Lung (tissue), 12 donors: ENCODE results near the gene NOD1. TPM values are rescaled to one million over a fixed set of nuclear protein-coding genes. Genes with fewer than 3 reads are reported as not detected.

ENCODE experiments used
- ATAC-seq: fragments of 200-7000 bp; cut with Tn5 transposase; one replicate; pipeline ENCODE4 v1.9.1; 2020; ENCODE audit warnings: moderate number of reproducible peaks; ENCODE audit not compliant: insufficient read depth, low FRiP score
- DNase-seq, 3 donors: peaks; one replicate each; pipeline ENCODE4 v3.0.0-alpha.2; 2013 to 2017
- H3K27ac ChIP-seq, 2 donors: one replicate each; pipeline ENCODE4 v1.5.1; 2013; ENCODE audit warnings: mild to moderate bottlenecking in 2 of 2, moderate library complexity in 2 of 2, control low read depth in 1 of 2, inconsistent platforms in 1 of 2, low read depth in 1 of 2, low read length in 1 of 2
- H3K27me3 ChIP-seq, 3 donors: one replicate each; pipeline ENCODE4 v1.5.1; 2013; ENCODE audit warnings: low read length in 2 of 3; ENCODE audit not compliant: control insufficient read depth in 3 of 3, insufficient read depth in 3 of 3
- H3K36me3 ChIP-seq, 4 donors: one replicate each; pipeline ENCODE4 v1.5.1; 2013; ENCODE audit warnings: low read length in 4 of 4, mild to moderate bottlenecking in 1 of 4, moderate library complexity in 1 of 4; ENCODE audit not compliant: control insufficient read depth in 4 of 4, insufficient read depth in 4 of 4
- H3K4me1 ChIP-seq, 5 donors: one replicate each; pipeline ENCODE4 v1.5.1; 2013; ENCODE audit warnings: low read length in 5 of 5, mild to moderate bottlenecking in 2 of 5, moderate library complexity in 1 of 5; ENCODE audit not compliant: control insufficient read depth in 5 of 5, insufficient read depth in 5 of 5
- H3K4me3 ChIP-seq: one replicate; pipeline ENCODE4 v1.5.1; 2013; ENCODE audit warnings: mild to moderate bottlenecking, control low read depth, moderate library complexity
- H3K9ac ChIP-seq, 2 donors: one replicate each; pipeline ENCODE4 v1.5.1; 2013; ENCODE audit warnings: low read length in 2 of 2, control low read depth in 1 of 2; ENCODE audit not compliant: insufficient read depth in 1 of 2
- H3K9me3 ChIP-seq, 4 donors: one replicate each; pipeline ENCODE4 v1.5.1; 2013; ENCODE audit warnings: low read length in 3 of 4, mild to moderate bottlenecking in 1 of 4, moderate library complexity in 1 of 4; ENCODE audit not compliant: control insufficient read depth in 4 of 4, insufficient read depth in 3 of 4
- CTCF ChIP-seq: IDR thresholded peaks from 2 replicates; pipeline ENCODE4 v1.5.1; 2012; ENCODE audit warnings: mild to moderate bottlenecking; ENCODE audit errors: control extremely low read depth, extremely low read depth
- WGBS, 2 donors: extraction: QIAGEN DNeasy Blood & Tissue Kit; methylation state at CpG; one replicate each; pipeline ENCODE4 v1.1.7; 2013; 5-methylcytosine and 5-hydroxymethylcytosine counted together
- polyA plus RNA-seq, 2 donors: library from polyadenylated mRNA; stranded (reverse); fragments of 200-250 nt; gene quantifications; one replicate each; pipeline ENCODE4 v1.2.1, GENCODE V29; 2013
- total RNA-seq, 2 donors: library from RNA; depleted of rRNA in 1 of 2; stranded (reverse); fragments of >200 nt in 1 of 2; gene quantifications; one replicate each; pipeline ENCODE4 v1.2.1, GENCODE V29; 2014 to 2021
- donor health status: control.
- donor health status: control.
- donor health status: Bipolar disorder and iron deficiency.
- donor health status: healthy.
- donor health status: DM: yes; HTN: yes; CAD: no.

Gene NOD1
- total and polyA plus RNA-seq, 4 donors: 11.5 to 46.1 (median 21.5) TPM

- H3K36me3 ChIP-seq: no peaks in the 10 kb centered on the region
- H3K27me3 ChIP-seq: no peaks in the 10 kb centered on the region
- no peaks in the 10 kb centered on the region for H3K9me3 ChIP-seq
- WGBS, 2 donors: 94 to 95% methylated on average over 2 of the region's 2 CpGs
- DNase-seq (no peak), ATAC-seq (no peak)
- H3K4me1 ChIP-seq: no peaks in the 10 kb centered on the region
- TF ChIP-seq CTCF: no peak
- no peak overlapping the region for H3K9ac ChIP-seq
- no peak overlapping the region for H3K4me3 ChIP-seq
- no peak overlapping the region for H3K27ac ChIP-seq
These were observed 98.3 kb downstream of the NOD1 start for GRCh38 chr7:30380294-30380693.

- no peak for TF ChIP-seq CTCF
- Histone ChIP-seq H3K9me3 (no peaks in the 10 kb centered on the region), H3K27ac (no peak overlapping the region), H3K9ac (no peak overlapping the region), H3K36me3 (no peaks in the 10 kb centered on the region), H3K4me1 (no peaks in the 10 kb centered on the region), H3K27me3 (no peaks in the 10 kb centered on the region), H3K4me3 (no peak overlapping the region)
- ATAC-seq: no peak
- 83 to 91% methylated on average over 4 of the region's 4 CpGs for WGBS, 2 donors
- DNase-seq: no peak
These were observed 98.8 kb downstream of the NOD1 start for GRCh38 chr7:30379741-30380140.

GRCh38 chr7:30379131-30379530, 99.5 kb downstream of the NOD1 start:
- ATAC-seq (no peak), DNase-seq (no peak)
- Histone ChIP-seq H3K9ac (no peak overlapping the region), H3K4me1 (no peaks in the 10 kb centered on the region), H3K36me3 (no peaks in the 10 kb centered on the region), H3K9me3 (no peaks in the 10 kb centered on the region), H3K27me3 (no peaks in the 10 kb centered on the region), H3K4me3 (no peak overlapping the region), H3K27ac (no peak overlapping the region)
- no peak for TF ChIP-seq CTCF
- 59 to 65% methylated on average over 4 of the region's 4 CpGs for WGBS, 2 donors

- TF ChIP-seq CTCF: no peak
- no peak overlapping the region for H3K4me3 ChIP-seq
- H3K27ac ChIP-seq: no peak overlapping the region
- H3K36me3 ChIP-seq: no peaks in the 10 kb centered on the region
- 71 to 86% methylated on average over 1 of the region's 1 CpG for WGBS, 2 donors
- no peaks in the 10 kb centered on the region for H3K9me3 ChIP-seq
- H3K4me1 ChIP-seq: no peaks in the 10 kb centered on the region
- ATAC-seq (no peak), DNase-seq (peak in 1 of 3 donors; percentile 17)
- H3K27me3 ChIP-seq: no peaks in the 10 kb centered on the region
- H3K9ac ChIP-seq: no peak overlapping the region
These were observed 100.3 kb downstream of the NOD1 start for GRCh38 chr7:30378275-30378674.

Other genes with a start within 250 kb of the NOD1 start
- gene ZNRF2, start 194.2 kb downstream of the NOD1 start, total RNA-seq: 10 to 100 TPM; 19.0 to 27.6 TPM
- gene ZNRF2, start 194.2 kb downstream of the NOD1 start, polyA plus RNA-seq: 10 to 100 TPM in 1 of 2 donors, 1 to 10 TPM in 1; 5.9 to 11.7 TPM
- gene GGCT, start 26.0 kb upstream of the NOD1 start, total RNA-seq: 10 to 100 TPM; 33.1 to 38.1 TPM
- gene GGCT, start 26.0 kb upstream of the NOD1 start, polyA plus RNA-seq: 10 to 100 TPM; 45.0 to 90.1 TPM
- gene GARS1, start 116.1 kb upstream of the NOD1 start, total RNA-seq: 100 to 1,000 TPM in 1 of 2 donors, 10 to 100 TPM in 1; 55.5 to 132 TPM
- gene GARS1, start 116.1 kb upstream of the NOD1 start, polyA plus RNA-seq: 10 to 100 TPM; 85.0 to 99.3 TPM
- gene CRHR2, start 203.7 kb upstream of the NOD1 start, total RNA-seq: under 1 TPM in 1 of 2 donors, not detected in 1; 0.20 TPM
- under 1 TPM in 1 of 2 donors, not detected in 1; 0.02 TPM for gene CRHR2, start 203.7 kb upstream of the NOD1 start, polyA plus RNA-seq